Activated T-helper 1 cell treated with anti-CD3 and anti-CD28 coated beads, Interleukin-2, amount 50 U/mL, for 16 hours (primary cell): ENCODE results near the gene RP2.
A peak's percentile ranks its signal among the peaks of the same experiment; 100 is the strongest.

Experiments
- DNase-seq, 2 donors: peaks; one replicate each; pipeline ENCODE4 v3.0.0-alpha.2; 2020; ENCODE audit warnings: low read depth in 1 of 2, low spot score in 1 of 2

The RP2 gene

DNA sequence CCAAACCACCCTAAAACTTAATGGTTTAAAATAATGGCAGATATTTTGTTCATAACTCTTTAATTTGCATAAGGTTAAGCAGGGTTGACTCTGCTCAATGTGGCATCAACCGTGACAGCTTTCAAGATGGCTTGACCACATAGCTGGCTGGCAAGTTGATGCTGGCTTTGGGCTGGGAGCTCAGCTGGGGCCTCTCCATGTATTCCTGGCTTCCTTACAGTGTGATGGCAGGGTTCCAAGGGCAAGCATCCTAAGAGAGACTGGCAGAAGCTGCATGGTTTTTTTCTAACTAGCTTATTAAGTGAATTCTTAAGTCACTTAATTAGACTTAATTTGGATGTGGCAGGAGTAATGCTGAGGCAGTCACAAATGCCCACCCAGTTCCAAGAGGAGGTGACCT is 4.5 kb downstream of the RP2 start:
- no peak for DNase-seq

DNA sequence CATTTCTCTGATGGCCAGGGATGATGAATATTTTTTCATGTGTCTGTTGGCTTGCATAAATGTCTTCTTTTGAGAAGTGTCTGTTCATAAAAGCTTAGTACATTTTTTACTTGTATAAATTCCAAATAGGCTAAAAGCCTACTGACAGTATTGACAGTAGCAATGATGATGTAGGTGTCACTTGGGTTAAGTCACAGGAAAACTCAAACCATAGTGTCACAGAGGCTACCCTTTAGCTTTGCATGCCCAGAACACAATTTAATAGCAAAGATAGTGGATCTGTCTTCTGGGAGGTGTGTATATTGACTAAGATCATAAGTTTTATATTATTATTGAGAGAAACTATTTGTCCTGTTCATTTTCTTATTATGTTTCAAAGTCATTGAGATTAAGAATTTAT is 8.1 kb downstream of the RP2 start:
- DNase-seq: no peak

DNA sequence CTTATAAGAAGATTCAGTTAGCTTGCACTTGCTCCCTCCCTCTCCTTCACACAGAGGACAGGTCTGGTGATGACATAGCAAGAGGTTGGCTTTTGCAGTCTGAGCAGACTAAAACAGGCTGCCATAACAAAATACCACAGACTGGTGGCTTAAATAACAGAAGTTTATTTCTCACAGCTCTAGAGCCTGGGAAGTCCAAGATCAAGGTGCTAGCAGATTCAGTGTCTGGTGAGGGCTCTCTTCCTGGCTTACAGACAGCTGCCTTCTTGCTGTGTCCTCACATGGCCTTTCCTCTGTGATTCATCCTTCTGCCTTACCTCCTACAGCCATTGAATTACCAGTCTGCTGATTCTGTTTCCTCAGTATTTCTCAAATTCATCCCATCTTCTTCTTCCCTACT is 13.1 kb downstream of the RP2 start:
- DNase-seq: no peak

DNA sequence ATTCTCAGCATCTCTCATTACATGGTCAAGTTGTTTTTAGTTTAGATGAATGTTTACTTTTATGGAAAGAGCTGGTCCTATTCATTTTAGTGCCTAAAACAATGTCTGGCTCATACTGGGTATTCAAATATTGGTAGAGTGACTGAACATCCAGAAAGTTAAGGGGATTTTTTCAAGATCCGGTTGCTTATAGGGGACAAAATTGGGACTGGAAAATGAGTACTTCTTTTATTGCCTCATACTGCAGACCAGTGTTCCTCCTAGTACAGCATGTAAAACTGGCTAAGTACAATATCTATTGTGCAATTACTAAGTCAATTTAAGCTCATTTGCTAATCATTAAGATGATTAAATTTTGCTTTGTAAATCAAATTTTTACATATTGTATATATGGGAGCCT is 13.9 kb downstream of the RP2 start:
- no peak for DNase-seq

DNA sequence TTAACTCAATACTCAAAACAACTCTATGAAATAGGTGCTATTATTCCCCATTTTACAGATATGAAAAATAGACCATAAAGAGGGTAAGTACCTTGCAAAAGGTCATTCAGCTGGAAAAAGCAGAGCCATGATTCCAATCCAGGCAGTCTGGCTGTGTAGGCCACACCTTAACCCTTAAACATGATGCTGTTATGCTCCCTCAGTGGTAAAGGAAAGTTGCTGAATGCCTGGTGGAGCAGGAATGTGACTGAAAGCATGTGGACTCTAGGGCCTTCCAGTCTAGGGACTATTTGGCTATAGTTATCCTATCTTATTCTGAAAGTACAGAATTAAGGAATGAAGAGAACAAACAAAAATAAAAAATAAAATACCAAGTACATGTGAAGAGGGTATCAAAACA is 19.6 kb downstream of the RP2 start:
- DNase-seq: no peak

DNA sequence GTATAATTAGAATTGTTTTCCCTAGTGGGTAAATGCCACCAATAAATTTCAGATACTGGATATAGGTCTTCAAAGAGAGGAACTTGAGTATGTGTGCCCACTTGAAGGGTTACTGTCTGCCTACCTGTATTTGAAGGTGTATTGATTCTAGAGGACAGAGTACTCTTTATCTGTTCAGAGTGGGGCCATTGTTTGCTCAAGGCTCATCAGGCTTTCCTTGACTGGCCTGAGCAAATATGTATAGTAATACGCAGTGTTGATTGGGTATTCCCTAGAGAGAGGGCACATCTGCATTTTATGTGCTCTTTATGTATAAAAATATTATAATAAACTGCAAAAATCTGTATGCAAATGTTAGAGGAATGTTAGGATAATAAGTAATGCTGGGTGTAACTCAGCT is 23.7 kb downstream of the RP2 start:
- DNase-seq: no peak

DNA sequence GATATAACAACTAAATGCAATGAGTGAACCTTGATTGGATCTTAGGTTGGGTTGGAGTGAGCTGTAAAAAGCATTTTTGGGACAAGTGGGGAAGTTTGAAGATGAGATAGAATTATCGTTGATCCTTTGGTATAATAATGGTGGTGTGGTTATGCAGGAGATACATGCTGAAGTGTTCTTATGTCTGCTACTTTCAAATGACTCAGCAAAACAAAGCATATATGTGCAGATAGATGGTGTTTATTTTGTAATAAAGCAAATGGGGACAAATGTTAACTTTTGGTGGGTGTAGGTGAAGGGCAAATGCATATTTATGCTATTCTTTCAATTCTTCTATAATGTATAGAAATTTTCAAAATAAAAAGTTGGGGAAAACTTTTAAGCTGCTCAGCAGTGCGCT is 26.2 kb downstream of the RP2 start:
- no peak for DNase-seq

DNA sequence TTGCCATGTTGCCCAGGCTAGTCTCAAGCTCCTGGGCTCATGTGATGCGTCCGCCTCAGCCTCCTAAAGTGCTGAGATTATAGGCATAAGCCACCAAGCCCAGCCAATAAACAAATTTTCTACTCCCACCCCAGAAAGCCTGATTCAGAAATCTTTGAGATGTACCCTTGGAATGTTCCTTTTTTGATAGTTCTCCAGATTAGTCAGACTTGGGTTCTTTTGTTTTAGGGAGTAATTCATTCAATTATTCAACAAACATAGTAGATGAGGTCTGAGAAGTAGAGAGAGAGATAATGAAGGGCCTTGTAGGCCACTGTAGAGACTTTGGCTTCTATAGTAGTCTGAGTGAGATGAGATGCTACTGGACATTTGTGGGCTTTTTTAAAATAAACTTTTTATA is 27.8 kb downstream of the RP2 start:
- no peak for DNase-seq

DNA sequence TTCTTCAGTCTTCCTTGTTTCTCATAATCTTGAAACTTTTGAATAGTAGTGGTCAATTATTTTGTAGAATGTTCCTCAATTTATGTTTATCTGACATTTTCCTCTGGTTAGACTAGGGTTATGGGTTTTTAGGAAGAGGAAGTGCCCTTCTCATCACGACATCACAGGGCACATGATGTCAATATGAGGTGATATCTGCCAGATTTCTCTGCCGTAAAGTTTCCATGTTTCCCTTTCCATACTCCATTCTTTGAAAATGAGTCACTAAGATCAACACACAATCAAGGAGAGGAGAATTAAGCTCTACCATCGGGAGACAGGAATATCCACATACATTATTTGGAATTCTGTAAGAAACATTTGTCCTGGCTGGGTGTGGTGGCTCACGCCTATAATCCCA is 28.4 kb downstream of the RP2 start:
- no peak for DNase-seq

DNA sequence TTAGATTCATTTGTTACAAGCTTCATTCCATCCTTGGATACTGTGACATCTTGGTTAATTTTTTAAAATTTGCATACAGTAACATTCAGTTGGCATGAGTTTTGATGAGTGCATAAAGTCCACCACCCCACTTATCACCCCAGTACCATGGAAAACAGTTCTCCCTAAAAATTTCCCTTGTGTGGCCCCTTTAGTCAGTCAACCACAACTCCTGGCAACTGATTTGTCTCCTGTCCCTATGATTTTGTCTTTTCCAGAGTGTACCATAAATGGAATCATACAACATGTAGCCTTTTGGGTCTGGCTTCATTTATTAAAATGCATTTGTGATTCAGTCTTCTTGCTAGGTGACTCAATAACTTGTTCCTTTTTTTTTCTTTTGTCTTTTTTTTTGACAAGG is 29.9 kb downstream of the RP2 start:
- no peak for DNase-seq

DNA sequence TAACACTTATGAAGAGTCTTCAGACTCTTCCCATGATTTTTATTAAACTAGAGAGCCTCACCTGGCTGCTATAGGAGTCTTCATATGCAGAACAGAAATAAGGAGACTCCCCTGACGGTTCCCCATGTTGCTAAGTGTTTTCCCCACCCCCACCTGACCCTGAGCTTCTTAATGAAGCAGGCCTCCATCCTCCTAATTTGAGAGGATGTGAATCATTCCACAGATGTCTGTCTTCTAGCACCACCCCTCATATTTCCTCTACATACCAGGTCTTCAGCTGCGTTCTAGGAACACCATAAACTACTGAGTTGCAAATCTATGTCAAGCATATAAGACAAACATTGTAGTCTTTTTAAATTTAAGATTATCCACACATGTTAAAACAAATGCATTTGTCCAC is 36.9 kb downstream of the RP2 start:
- DNase-seq: no peak

DNA sequence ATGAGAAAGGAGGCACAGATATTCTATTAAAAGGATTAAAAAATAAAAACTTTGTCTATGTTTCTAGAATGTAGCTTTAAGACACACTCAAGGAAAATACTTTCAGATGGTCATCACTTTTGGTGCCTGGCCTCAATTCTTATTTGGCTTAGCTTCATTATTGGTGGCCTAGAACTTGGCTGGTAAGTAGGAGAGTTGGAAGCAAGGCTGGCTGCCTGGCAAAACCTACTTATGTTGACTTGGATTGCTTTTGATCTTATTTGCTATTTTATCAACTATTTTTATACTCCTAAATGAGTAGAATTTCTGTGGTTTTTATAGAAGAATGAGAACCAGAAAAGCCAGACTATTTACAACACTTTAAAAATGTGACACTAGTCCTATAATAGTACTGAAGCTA is 40.1 kb downstream of the RP2 start:
- DNase-seq: no peak

DNA sequence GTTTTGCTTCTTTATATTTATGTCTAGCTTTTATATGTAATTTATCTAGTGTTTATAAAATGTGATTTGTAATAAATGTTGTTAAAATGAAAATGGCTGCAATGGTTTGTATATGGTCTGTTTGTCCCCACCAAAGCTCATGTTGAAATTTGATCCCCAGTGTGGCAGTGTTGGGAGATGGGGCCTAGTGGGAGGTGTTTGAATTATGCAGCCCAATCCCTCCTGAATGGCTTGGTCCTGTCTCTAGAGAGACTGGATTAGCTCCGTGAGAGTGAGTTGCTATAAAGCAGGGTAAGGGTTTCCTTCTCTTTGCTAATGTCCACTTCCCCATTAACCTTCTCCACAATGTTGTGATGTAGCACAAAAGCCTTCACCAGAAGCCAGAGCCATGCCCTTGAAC is 45.4 kb downstream of the RP2 start:
- DNase-seq: no peak

DNA sequence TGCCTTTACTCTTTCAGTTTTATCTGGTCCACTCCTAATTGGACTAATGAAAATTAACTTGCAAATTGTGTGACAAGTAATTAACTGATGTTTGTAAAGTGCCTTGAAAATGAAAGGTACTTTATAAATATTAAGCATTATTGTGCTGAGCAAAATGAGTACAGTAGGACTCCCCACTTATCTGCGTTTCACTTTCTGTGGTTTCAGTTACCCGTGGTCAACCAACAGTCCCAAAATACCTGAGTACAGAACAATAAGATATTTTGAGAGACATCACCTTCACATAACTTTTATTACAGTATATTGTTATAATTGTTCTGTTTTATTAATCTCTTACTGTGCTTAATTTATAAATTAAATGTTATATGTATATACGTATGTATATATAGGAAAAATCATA is 48.0 kb downstream of the RP2 start:
- no peak for DNase-seq

DNA sequence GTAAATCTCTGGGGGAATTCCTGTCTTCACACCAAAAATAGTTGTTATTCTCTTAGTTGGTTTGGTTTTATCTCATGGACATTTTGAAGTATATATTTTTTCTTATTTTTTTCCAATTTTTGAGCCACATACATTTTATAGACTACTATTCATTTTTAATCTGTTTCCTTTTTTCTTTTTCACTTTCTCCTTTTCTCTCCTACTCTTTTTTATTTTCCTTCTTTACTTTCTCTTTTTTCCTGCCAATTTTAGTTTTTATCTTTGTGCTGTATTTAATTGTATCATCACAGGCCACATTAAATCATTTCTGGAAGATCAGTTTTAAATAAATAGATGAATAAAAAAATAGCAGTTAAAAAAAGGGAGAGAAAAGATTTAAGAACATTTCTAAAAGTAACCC is 61.4 kb downstream of the RP2 start:
- DNase-seq: no peak

DNA sequence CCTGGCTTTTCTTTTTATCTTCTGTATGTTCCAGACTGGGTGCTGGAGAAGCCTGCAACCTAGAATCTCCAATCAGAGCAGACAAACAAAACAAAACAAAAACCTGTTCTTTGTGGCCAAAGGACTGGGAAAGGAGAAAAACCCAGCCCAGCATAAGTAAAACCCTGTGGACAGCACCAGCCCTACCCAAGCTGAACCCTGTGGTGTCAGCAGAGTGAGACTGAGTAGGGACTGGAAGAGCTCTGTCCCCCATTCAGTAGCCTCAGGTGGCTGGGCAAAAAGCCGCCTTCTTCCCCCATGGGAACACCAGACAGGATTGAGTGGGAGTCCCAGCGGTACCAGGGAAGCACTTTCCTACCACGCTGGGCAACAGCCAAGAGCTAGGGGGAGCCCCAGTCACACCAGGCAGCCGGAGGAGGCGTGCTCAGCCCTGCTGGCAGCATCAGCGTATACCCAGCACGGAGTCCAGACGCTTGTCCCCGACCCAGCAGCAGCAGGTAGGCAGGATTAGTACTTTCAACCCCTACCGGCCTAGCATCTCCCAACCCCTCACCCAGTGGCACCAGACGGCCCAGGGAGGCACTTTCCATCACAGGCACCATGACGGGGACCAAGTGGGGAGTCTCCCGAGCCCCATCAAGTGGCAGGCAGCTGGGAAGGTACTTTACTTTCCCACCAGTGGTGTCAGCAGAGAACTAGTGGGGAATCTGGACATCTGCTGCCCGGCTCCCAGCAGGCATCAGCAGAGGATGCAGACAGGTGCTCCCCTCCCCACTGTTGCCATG is 66.8 kb downstream of the RP2 start:
- DNase-seq: peak in 1 of 2 donors; percentile 11

DNA sequence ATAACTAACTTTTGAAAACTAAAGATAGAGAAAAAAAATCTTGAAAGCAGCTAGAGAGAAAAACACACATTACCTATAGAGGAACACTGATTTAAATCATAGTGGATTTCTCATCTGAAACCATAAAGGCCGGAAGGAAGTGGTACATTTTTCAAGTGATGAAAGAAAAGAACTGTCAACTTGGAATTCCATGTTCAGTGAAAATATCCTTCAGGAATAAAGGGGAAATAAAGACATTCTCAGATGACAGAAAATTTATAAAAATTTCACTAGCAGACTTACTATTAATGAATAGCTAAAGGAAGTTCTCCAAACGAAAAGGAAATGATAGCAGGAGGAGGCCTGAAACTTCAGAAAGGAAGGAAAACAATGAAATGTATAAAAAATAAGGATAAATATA is 67.8 kb downstream of the RP2 start:
- DNase-seq: no peak

DNA sequence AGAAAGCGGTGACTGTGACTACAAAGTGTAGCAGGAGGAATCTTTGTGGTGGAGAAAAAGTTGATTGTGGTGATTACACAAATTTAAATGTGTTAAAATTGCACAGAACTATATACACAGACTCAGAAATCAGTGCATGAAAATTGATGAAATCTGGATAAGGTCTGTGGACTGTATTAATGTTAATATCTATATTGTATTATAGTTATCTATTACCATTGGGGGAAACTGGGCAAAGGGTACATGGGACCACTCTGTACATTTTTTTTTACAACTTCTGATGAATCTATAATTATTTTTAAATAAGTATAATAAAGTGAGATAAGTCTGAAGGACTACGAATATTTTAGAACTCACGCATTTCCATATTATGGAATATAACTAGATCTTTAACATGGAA is 73.6 kb downstream of the RP2 start:
- DNase-seq: no peak

DNA sequence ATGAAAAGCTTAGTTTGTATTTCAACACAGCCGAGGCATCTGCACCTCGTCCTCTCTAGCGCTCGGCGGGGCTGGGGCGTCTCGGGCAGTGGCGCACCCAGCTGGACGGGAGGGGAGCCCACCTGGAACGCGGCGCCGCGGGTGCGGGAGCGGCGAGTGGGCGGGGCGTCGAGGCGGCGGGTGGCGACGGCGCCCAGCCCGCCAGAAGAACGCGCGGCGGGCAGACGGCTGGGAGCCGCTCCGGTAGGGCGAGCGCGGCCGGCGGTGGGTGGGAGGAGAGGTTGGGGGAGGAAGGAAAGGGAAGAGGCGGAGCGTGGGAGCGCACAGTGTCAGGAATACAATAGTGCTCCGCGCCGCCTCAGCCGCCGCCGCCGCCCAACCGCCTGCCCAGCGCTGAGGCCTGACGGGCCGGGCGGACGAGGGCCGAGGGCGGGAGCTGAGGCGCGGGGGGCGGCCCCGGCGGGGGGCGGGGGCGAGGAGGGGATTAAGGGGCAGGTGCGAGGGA is 75.3 kb downstream of the RP2 start, which contains the start of gene JADE3:
JADE3 (plus strand) TSS at position 324 of the 505 bp plus-strand sequence. CDS start 72,474 bp downstream, outside the sequence.
- DNase-seq: no peak

DNA sequence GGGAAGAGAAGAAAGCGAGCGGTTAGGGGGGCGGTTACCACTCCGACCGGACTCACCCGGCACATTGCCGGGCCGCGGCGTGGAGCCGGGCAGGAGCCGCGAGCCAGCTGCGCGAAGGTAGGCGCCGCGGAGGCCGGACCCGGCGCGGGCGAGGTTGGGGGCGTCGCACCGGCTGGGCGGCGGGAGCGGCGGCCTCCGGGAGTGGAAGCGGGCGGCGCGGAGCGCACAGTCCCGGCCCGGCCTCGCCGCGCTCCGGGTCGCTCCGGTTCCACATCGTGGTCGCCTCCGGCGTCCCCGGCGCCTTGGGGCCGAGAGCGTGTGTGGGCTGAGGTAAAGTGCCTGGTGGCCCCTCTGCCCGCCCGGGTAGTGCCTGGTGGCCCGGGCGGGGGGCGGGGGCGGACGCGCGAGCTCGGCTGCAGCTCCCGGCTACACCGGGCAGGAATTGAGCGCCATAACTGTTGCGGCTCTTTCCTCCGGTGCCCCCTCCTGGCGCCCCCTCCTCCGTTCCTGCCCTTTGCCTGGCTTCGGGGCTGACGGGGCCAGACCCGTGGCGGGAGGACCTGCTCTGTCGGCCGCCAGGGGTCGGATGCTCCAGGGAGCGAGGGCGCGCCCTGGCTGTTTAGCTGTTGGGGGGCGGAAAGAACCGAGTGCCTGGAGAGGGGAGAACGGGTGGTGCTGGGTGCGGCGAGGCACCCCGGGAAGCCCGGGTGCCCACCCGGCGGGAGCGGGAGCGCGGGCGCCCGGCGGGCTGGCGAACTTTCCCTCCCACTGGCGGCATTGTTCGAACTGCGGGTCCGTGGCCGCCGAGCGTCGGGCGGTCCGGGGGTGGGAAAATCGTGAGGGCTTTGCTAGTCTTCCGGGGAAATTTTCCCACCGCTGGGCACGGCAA is 76.0 kb downstream of the RP2 start:
- no peak for DNase-seq

DNA sequence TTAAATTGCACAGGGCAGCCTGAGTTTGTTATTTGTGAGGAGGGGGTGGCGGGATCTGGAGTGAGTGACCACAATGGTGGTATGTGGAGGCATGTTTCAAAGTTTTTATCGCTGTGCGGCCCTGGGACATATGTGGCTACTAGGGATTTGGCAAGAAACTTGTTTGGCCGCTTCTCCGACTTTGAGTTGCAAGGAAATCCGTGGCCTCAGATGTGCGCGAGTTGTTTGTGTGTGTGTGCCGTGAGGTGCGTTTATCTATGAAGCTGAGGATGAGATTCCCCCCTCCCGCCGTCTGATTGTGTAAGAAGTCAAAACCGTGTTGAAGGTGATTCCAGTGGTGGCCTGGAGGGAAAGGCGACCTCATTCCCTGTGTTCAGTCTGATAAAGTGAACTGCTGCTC is 76.8 kb downstream of the RP2 start:
- no peak for DNase-seq

DNA sequence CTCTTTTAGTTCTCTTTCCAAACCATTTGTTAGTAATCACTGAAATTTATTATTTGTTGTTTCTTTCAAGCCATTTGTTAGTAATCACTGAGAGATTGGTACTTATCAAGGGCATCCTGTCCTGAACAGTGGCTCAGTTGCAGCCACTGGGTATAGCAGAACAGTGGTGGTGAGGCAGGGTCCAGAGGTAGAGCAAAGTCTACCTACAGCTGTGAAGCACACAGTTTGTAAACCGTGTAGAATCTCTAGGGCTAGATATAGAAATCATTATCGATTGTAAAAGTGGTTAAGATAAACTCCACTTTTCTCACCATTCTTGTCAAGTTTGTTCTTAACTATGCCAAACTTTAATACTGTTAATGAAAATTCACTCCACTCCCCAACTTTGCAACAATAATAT is 79.4 kb downstream of the RP2 start:
- no peak for DNase-seq
